ENCODE data around the gene E2F7. TPM values are rescaled to one million over a fixed set of nuclear protein-coding genes. Genes with fewer than 3 reads are reported as not detected.
"Not testable (repeated sequence)": the region's sequence is repeated elsewhere in the genome, so short reads cannot be mapped to it uniquely, and the experiment has no call there.

Gene E2F7
- total RNA-seq: 0.14 TPM
- long read RNA-seq: 0 reads

GRCh38 chr12:77065361-77066204 lies at the start of gene E2F7:
Gene E2F7 (minus strand): TSS chr12:77065569. CDS start chr12:77064635, 934 bp downstream.
- ATAC-seq (peak; percentile 99), DNase-seq (ENCODE audit: missing footprints) (peak; percentile 89)
- intact Hi-C loops (cut with DNase I): no loop called here

- no peak for ATAC-seq
- intact Hi-C loops (cut with DNase I): no loop called here
- no peak for DNase-seq (ENCODE audit: missing footprints)
Measured at GRCh38 chr12:77113971-77114370, 48.6 kb upstream of the E2F7 start.

- ATAC-seq (no peak), DNase-seq (ENCODE audit: missing footprints) (no peak)
- intact Hi-C loops (cut with DNase I): no loop called here
Measured at GRCh38 chr12:77108707-77109106, 43.3 kb upstream of the E2F7 start.

- intact Hi-C loops (cut with DNase I): no loop called here
- ATAC-seq (no peak), DNase-seq (ENCODE audit: missing footprints) (no peak)
Measured at GRCh38 chr12:77107121-77107520, 41.8 kb upstream of the E2F7 start.

GRCh38 chr12:77104792-77105191 lies 39.4 kb upstream of the E2F7 start:
- no peak for ATAC-seq
- DNase-seq (ENCODE audit: missing footprints): no peak
- intact Hi-C loops (cut with DNase I): no loop called here

- intact Hi-C loops (cut with DNase I): no loop called here
- ATAC-seq (no peak), DNase-seq (ENCODE audit: missing footprints) (no peak)
Measured at GRCh38 chr12:77104286-77104685, 38.9 kb upstream of the E2F7 start.

- ATAC-seq (no peak), DNase-seq (ENCODE audit: missing footprints) (no peak)
- intact Hi-C loops (cut with DNase I): no loop called here
Measured at GRCh38 chr12:77102691-77103090, 37.3 kb upstream of the E2F7 start.

GRCh38 chr12:77102123-77102522 lies 36.8 kb upstream of the E2F7 start:
- intact Hi-C loops (cut with DNase I): no loop called here
- DNase-seq (ENCODE audit: missing footprints) (no peak), ATAC-seq (no peak)

GRCh38 chr12:77099799-77100198 lies 34.4 kb upstream of the E2F7 start:
- intact Hi-C loops (cut with DNase I): no loop called here
- no peak for ATAC-seq

GRCh38 chr12:77097846-77098245 lies 32.5 kb upstream of the E2F7 start:
- DNase-seq (ENCODE audit: missing footprints): no peak
- ATAC-seq: no peak
- intact Hi-C loops (cut with DNase I): no loop called here

More at GRCh38 chr12:77099799-77100198, 34.4 kb upstream of the E2F7 start:
- DNase-seq (ENCODE audit: missing footprints): no peak

- ATAC-seq; intact Hi-C loops (cut with DNase I); DNase-seq (ENCODE audit: missing footprints): not testable (repeated sequence)
Measured at GRCh38 chr12:77092227-77092626, 26.9 kb upstream of the E2F7 start.

GRCh38 chr12:77089686-77090220 lies 24.4 kb upstream of the E2F7 start:
- intact Hi-C loops (cut with DNase I): no loop called here
- DNase-seq (ENCODE audit: missing footprints) (no peak), ATAC-seq (no peak)

GRCh38 chr12:77087427-77087826 lies 22.1 kb upstream of the E2F7 start:
- no peak for ATAC-seq

GRCh38 chr12:77082021-77082420 lies 16.7 kb upstream of the E2F7 start:
- ATAC-seq: no peak
- intact Hi-C loops (cut with DNase I): no loop called here
- no peak for DNase-seq (ENCODE audit: missing footprints)

More at GRCh38 chr12:77087427-77087826, 22.1 kb upstream of the E2F7 start:
- intact Hi-C loops (cut with DNase I): no loop called here
- DNase-seq (ENCODE audit: missing footprints): no peak

- intact Hi-C loops (cut with DNase I): no loop called here
- DNase-seq (ENCODE audit: missing footprints) (no peak), ATAC-seq (no peak)
Measured at GRCh38 chr12:77079631-77080030, 14.3 kb upstream of the E2F7 start.

GRCh38 chr12:77078231-77078630 lies 12.9 kb upstream of the E2F7 start:
- ATAC-seq: no peak
- intact Hi-C loops (cut with DNase I): no loop called here
- no peak for DNase-seq (ENCODE audit: missing footprints)

- intact Hi-C loops (cut with DNase I): no loop called here
- no peak for DNase-seq (ENCODE audit: missing footprints)
- ATAC-seq: no peak
Measured at GRCh38 chr12:77076886-77077285, 11.5 kb upstream of the E2F7 start.

GRCh38 chr12:77073894-77074293 lies 8.5 kb upstream of the E2F7 start:
- ATAC-seq; DNase-seq (ENCODE audit: missing footprints); intact Hi-C loops (cut with DNase I): not testable (repeated sequence)

- ATAC-seq: no peak
- DNase-seq (ENCODE audit: missing footprints): no peak
- intact Hi-C loops (cut with DNase I): no loop called here
Measured at GRCh38 chr12:77072833-77073495, 7.6 kb upstream of the E2F7 start.
